Hindlimb muscle (tissue), 1 donor: ENCODE data around the gene IRGM. TPM values are rescaled to one million over a fixed set of nuclear protein-coding genes. Genes with fewer than 3 reads are reported as not detected.
"Not testable (repeated sequence)": the region's sequence is repeated elsewhere in the genome, so short reads cannot be mapped to it uniquely, and the experiment has no call there.

ENCODE experiments used
- DNase-seq: peaks from one replicate; pipeline ENCODE4 v3.0.0-alpha.2; 2013
- polyA plus RNA-seq: library from polyadenylated mRNA; unstranded; fragments of 120-200 nt; gene quantifications from one replicate; pipeline ENCODE4 v1.2.1, GENCODE V29; 2013; ENCODE audit not compliant: insufficient read length

Gene IRGM
- 0.35 TPM for polyA plus RNA-seq

DNA sequence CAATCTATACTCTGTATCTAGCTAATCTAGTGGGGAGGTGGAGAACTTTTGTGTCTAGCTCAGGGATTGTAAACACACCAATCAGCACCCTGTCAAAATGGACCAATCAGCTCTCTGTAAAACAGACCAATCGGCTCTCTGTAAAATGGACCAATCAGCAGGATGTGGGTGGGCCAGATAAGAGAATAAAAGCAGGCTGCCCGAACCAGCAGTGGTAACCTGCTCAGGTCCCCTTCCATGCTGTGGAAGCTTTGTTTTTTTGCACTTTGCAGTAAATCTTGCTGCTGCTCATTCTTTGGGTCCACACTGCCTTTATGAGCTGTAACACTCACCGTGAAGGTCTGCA is at the start of gene IRGM:
Gene IRGM, plus strand, starts transcription at position 214 of the 346 bp plus-strand sequence. CDS start 1,603 bp downstream, outside the sequence.
- not testable (repeated sequence) for DNase-seq

DNA sequence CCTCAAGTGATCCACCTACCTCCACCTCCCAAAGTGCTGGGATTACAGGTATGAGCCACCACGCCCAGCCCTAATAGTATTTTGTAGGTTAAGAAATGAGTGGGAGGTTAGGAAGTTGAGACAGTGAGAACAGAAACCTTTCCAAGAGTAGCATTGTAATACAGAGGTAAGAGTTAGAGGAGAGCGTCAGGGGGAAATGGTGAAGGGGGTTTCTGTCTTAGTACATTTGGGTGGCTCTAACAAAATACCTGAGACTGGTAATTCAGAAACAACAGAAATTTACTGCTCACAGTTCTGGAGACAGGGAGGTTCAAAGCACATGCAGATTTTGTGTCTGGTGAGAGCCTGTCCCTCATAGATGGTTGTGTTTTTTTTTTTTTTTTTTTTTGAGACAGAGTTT is 48.9 kb upstream of the IRGM start:
- DNase-seq: no peak

DNA sequence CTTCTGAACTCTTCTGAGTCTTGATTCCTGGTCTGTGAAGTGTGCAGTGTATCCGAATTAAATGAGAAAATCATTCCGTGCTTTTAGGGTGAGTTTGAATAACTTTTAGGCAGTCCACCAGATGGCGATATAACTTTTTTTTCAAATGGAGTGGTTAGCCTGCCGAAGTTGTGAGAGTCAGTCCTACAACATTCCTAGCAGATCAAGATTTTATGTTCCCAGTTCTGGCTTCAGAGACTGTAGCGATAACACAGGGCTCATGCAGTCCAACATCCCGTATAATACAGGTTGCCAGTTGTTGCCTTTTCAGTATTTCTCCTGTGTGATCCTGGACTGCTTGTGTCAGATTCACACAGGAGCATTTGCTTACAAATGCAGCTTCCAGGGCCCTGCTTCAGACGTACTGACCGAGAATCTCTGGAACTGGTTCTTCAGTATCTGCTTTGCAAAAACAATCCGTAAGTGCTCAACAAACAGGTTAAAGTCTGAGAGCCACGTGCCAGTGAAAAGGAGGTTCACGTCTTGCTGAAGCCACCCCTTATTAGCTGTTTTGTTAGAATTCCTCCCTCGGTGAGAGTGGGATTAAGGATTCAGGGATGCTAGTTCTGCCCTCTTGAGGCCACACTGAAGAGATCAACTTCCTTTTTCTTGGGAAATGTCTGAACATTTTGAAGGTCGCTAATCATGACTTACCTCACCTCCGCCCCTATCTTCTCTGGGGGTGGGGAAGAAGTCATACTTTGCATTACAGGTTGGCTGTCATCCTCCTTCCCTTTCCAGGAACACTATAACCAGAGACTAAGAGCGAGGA is 45.0 kb upstream of the IRGM start:
- peak; percentile 73 for DNase-seq

DNA sequence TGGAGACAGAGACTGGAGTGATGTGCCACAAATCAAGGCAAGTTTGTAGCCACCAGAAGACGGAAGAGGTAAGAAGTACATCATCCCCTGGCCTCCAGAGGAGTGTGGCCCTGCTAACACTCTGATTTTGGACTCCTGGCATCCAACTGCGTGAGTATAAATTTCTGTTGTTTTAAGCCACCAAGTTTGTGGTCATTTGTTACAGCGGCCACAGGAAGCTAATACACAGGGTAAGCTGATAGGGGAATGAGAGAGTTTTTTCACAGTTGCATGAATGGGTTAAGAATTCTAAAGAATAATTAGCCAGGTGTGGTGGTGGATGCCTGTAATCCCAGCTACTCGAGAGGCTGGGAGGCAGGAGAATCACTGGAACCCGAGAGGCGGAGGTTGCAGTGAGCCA is 41.9 kb upstream of the IRGM start:
- no peak for DNase-seq

- DNase-seq: no peak
Observed at GRCh38 chr5:150809363-150809762, 37.0 kb upstream of the IRGM start.

DNA sequence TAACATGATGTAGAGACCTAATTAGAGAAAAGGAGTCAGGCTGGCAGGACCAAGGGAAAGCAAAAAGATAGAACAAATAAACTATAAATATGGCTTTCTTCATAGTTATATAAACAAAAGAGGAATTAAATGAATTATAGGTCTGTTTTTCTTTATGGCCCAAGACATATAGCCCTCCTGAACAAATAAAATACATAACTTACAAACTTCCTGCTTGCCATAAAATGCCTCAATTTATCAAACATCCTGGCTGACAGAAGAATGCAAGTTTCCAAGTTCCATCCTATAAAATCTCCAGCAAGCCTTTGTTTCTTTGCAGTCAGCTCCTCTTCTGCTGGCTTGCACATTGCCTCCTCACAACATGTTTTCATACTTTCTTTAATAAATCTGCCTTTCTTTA is 31.3 kb upstream of the IRGM start:
- no peak for DNase-seq

- DNase-seq: no peak
Observed at GRCh38 chr5:150816946-150817345, 29.4 kb upstream of the IRGM start.

- DNase-seq: no peak
Observed at GRCh38 chr5:150829744-150830143, 16.6 kb upstream of the IRGM start.

DNA sequence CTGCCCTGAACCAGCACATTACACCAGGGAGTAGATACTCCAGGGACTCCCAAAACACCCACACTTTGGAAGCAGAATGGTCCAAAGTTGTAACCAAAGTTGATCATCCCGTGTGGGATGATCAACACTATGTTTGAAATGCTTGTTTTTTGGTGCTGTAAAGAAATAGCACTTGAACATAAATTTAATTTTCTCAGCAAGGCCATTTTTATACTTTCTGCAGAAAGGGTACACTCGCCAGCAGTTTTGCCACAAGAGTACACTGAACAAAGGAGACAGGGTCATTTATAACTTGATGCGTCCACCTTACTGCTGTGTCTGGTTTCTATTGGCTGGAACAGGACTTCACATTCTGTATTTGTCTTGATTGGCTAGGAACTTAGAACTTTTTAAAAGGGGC is 14.5 kb upstream of the IRGM start:
- DNase-seq: not testable (repeated sequence)

GRCh38 chr5:150836064-150836463 is 10.3 kb upstream of the IRGM start:
- no peak for DNase-seq

- no peak for DNase-seq
Observed at GRCh38 chr5:150836703-150837102, 9.6 kb upstream of the IRGM start.

- not testable (repeated sequence) for DNase-seq
Observed at GRCh38 chr5:150845185-150845859, 999 bp upstream of the IRGM start.

GRCh38 chr5:150846654-150847333 is 473 bp downstream of the IRGM start:
- DNase-seq: peak; percentile 80

- no peak for DNase-seq
Observed at GRCh38 chr5:150847334-150847695, 994 bp downstream of the IRGM start.

DNA sequence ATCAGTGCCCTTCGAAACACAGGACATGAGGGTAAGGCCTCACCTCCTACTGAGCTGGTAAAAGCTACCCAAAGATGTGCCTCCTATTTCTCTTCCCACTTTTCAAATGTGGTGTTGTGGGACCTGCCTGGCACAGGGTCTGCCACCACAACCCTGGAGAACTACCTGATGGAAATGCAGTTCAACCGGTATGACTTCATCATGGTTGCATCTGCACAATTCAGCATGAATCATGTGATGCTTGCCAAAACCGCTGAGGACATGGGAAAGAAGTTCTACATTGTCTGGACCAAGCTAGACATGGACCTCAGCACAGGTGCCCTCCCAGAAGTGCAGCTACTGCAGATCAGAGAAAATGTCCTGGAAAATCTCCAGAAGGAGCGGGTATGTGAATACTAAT is 1.9 kb downstream of the IRGM start:
- DNase-seq: no peak

GRCh38 chr5:150851039-150851438 is 4.7 kb downstream of the IRGM start:
- DNase-seq: no peak

- DNase-seq: no peak
Observed at GRCh38 chr5:150853561-150853960, 7.2 kb downstream of the IRGM start.

DNA sequence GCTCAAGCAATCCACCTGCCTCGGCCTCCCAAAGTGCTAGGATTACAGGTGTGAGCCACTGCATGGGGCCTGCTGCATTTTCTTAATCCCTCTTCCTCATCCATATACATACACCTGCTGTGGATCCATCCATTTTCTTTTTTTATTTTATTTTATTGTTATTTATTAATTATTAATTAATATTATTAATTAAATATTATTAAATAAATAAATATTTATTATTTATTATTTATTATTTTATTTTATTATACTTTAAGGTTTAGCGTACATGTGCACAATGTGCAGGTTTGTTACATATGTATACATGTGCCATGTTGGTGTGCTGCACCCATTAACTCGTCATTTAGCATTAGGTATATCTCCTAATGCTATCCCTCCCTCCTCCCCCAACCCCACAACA is 10.4 kb downstream of the IRGM start:
- not testable (repeated sequence) for DNase-seq

DNA sequence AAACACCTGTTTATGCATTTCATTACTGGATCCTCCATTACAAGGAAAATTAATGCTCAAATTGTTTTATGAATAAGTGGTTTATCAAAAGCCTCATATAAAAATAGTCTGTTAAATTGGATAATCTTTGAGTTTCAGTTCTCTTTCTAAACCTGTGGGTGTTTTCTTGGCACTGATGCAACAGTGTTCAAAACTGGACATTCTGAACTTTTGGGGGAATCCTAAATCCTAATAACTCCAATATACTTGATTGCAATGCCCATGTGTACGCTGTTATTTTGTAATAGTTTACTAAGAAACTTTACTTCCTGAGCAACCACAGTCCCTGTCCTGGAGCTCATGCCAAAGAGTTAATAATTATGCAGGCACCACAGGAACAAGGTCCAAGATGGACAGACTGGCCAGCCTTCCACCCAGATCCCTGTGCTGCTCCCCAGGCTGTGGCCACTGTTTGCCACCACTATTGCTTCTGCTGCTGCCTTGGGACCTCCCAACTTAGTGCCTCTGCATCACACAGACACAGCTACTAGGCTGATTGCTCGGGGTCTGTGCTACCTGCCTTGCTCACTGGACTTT is 14.0 kb downstream of the IRGM start:
- no peak for DNase-seq

DNA sequence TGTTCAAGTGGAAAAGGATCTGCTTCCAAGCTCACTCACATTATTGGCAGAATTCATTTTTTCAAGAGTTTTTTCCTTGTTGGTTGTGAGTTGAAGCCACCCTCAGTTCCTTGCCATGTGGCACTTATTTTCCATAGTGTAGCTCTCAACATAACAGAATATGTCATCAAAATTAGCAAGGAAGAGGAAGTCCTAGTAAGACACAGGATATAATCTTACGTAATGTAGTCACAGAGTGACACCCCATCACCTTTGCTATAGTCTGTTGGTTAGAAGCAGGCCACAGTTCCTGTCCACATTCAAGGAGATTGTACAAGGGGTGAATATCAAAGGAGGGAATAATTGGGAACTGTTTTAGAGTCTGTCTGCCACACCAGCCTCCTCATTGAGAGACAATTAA is 15.7 kb downstream of the IRGM start:
- no peak for DNase-seq

- no peak for DNase-seq
Observed at GRCh38 chr5:150879358-150879757, 33.0 kb downstream of the IRGM start.

DNA sequence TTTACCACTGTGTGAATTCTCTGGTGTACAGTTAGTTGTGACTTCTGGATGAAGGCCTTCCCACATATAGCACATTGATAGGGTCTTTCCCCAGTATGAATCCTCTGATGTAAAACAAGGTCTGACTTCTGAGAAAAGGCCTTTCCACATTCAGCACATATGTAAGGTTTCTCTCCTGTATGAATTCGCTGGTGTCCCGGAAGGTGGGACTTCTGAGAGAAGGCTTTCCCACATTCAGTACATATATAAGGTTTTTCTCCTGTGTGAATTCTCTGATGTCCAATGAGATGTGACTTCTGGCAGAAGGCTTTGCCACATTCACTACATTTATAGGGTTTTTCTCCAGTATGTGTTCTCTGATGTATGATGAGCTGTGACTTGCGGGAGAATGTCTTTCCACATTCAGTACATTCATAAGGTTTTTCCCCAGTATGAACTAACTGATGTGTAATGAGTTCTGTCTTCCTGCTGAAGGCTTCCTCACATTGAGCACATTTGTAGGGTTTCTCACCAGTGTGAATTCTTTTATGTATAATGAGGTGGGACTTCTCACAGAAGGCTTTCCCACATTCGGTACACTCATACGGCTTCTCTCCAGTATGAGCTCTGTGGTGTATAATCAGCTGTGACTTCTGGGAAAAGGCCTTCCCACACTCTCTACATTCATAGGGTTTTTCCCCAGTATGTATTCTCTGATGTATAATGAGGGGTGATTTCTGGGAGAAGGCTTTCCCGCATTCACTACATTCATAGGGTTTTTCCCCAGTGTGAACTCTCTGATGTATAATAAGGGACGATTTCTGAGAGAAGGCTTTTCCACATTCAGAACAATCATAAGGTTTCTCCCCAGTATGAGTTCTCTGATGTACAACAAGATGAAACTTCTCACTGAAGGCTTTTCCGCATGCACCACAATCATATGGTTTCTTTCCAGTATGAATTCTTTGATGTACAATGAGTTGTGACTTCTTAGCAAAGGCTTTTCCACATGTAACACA is 49.4 kb downstream of the IRGM start:
- no peak for DNase-seq
